GM12891 (cell line): ENCODE data around the gene DLK1.

ENCODE experiments used
- DNase-seq: peaks from one replicate; pipeline ENCODE4 v3.0.0; 2011; ENCODE audit warnings: low spot score; ENCODE audit not compliant: insufficient read length
- FAIRE-seq: peaks from 2 replicates; lab custom pipeline; 2011; peaks lifted over from hg19 to GRCh38; lab: Jason Lieb, UNC
- PAX5 ChIP-seq: IDR thresholded peaks from 2 replicates; pipeline ENCODE4 v1.6.1; 2011; ENCODE audit warnings: low read length, moderate library complexity, mild to moderate bottlenecking; ENCODE audit not compliant: insufficient read depth, severe bottlenecking
- POLR2A ChIP-seq: IDR thresholded peaks from 2 replicates; pipeline ENCODE4 v1.6.1; 2011; ENCODE audit warnings: low read depth, low read length, control low read depth
- POLR2AphosphoS5 ChIP-seq: IDR thresholded peaks from 2 replicates; pipeline ENCODE4 v1.6.1; 2011; ENCODE audit warnings: low read depth, low read length, control low read depth
- POU2F2 ChIP-seq: IDR thresholded peaks from 2 replicates; pipeline ENCODE4 v1.6.1; 2011; ENCODE audit warnings: low read depth, mild to moderate bottlenecking, control low read depth, low read length, moderate library complexity
- SPI1 ChIP-seq: IDR thresholded peaks from 2 replicates; pipeline ENCODE4 v1.6.1; 2011; ENCODE audit warnings: low read depth, low read length, control low read depth
- TAF1 ChIP-seq: IDR thresholded peaks from 2 replicates; pipeline ENCODE4 v1.6.1; 2011; ENCODE audit warnings: low read depth, low read length, control low read depth

Gene DLK1

DNA sequence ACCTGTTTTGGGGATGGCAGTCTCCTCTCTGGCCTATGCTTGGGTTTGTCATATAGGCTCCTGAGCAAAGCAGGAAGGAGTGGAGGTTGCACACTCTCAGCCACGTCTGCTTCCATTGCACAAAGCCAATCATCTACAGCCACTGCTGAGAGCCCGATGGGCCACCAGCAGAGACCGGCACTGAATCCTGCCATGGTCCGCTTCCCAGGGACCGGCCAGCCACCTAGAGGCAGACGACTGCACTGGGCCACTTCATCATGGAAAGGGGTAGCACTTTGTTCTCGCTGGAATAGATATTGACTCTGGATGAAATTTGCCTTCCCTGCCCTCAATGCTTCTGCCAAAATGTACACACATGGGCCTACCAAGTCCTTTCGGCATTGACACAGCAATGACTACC is 22.3 kb downstream of the DLK1 start:
- DNase-seq, result no peak
- no peak for TF ChIP-seq PAX5
- no peak for TF ChIP-seq POU2F2
- no peak for TF ChIP-seq POLR2AphosphoS5
- TF ChIP-seq POLR2A, result no peak
- no peak for TF ChIP-seq SPI1
- TF ChIP-seq TAF1, result no peak
- no peak for FAIRE-seq

DNA sequence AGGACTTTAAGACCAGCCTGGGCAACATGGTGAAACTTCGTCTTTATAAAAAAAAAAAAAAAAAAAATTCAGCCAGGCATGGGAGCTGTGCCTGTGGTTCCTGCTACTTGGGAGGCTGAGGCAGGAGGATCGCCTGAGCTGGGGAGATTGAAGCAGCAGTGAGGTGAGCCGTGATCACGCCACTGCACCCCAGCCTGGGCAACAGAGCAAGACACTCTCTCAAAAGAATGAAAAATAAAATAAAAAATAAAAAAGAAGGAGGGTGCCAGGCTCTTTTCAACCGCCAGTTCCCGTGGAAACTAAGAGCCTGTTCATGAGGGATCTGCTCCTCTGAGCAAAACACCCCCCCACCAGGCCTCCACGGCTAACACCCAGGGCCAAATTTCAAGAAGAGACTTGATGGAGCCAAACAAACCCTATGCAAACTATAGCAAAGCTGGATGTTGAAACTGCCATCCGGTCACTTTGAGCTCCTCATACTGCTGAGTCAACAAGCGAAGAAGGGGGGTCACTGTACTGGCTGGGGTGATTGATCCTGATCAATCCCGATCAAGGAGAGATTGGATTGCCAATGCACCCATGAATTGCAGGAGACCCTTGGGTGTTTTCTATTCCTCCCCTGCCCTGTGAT is 23.4 kb downstream of the DLK1 start:
- TF ChIP-seq SPI1, result no peak
- no peak for TF ChIP-seq POU2F2
- TF ChIP-seq POLR2AphosphoS5, result no peak
- TF ChIP-seq PAX5, result no peak
- no peak for TF ChIP-seq TAF1
- TF ChIP-seq POLR2A, result no peak
- DNase-seq (no peak), FAIRE-seq (no peak)

DNA sequence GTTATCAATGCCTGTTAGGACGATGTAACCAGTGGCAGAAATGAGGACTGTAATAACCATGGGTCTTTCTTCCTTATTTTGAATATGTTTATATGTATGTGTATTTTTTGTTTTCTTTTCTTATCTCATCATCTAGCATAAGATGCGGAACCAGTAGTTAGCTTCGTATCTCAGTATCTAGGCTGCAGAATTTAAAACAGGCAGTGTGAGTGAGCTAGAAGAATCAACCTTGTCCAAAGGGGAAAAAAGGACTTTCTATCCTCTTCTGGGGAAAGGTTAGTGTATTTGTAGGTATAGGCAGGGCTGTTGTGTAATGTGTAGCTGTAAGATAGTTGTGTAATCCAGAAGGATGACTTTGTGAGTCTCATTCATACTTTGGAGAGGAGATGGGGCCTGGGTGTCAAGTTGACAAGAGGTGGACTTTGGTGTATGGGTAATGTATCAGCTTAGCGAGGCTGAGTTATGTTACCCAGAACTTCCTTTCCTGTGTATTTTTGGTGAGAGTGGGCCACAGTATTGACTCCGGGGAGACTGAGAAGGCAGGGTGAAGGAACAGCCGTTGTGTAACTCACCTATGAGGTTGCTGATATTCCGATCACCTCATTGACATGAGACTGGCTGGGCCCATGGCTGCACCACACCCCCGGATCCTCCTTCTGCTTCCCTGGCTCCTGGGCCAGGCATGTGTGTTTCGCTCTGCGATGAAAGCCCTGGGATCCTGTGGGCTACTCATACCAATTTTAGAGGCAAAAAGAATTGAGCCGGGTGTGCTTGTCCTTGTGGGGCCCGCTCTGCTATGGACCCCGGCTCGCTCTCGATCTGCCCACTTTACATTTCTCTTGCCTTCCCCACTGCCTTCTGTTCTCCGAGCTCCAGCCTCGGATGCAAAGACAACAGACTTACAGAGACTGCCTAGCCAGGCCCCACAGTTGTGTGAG is 24.3 kb downstream of the DLK1 start:
- TF ChIP-seq TAF1, result no peak
- TF ChIP-seq PAX5, result no peak
- no peak for TF ChIP-seq SPI1
- no peak for TF ChIP-seq POLR2A
- TF ChIP-seq POU2F2, result no peak
- TF ChIP-seq POLR2AphosphoS5, result no peak
- FAIRE-seq (no peak), DNase-seq (no peak)

DNA sequence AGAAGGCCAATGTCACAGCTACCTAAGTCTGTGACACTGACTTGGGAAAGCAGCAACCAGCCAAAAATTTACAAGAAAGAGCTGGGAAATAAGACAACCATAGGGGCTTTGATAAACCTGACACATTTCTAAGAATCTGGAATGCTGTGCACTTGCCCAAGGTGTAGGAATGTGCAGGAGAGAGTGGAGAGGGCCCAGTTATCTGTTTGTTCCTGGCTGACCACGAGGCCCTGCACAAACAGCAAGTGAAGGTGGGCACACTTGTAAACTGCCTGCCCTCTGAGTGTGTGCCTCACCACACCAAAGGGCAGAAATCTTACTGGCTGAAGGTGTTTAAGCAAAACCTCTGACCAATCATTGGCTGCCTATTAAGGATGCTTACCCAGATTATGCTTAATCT is 27.3 kb downstream of the DLK1 start:
- FAIRE-seq, result no peak
- no peak for DNase-seq
- TF ChIP-seq POLR2AphosphoS5 (no peak), POLR2A (no peak), TAF1 (no peak), POU2F2 (no peak), SPI1 (no peak), PAX5 (no peak)

DNA sequence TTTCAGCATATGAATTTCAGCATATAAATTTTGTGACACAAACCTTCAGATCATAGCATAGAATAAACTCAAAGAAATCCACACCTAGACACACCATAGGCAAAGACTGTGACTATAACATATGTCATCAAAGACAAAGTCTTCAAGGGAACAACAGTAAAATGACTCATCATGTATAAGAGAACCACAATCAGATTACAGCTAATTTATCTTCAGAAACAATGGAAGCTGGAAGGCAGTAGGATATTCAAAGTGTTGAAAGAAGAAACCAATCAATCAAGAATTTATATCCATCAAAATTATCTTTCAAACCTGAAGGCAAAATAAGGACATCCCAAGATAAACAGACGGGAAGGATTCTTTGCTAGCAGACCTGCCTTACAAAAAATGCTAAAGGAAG is 29.0 kb downstream of the DLK1 start:
- DNase-seq (no peak), FAIRE-seq (no peak)
- TF ChIP-seq POLR2A (no peak), POLR2AphosphoS5 (no peak), POU2F2 (no peak), PAX5 (no peak), SPI1 (no peak)

DNA sequence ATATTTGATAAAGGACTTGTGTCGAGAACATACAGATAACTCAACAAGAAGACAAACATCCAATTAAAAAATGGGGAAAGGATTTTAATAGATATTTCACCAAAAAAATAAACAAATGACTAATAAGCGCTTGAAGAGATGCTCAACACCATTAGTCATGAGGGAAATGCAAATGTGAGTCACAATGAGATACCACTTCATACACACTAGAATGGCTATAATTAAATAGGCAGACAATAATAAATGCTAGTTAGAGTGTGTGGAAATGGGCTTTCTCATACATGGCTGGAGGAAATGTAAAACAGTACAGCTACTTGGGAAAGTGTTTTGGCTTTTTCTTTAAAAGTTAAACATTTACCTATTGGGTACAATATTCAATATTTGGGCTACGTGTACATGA is 34.8 kb downstream of the DLK1 start:
- no peak for TF ChIP-seq SPI1
- no peak for TF ChIP-seq POLR2AphosphoS5
- TF ChIP-seq PAX5, result no peak
- TF ChIP-seq POLR2A, result no peak
- no peak for TF ChIP-seq TAF1
- TF ChIP-seq POU2F2, result no peak
- DNase-seq (no peak), FAIRE-seq (no peak)

DNA sequence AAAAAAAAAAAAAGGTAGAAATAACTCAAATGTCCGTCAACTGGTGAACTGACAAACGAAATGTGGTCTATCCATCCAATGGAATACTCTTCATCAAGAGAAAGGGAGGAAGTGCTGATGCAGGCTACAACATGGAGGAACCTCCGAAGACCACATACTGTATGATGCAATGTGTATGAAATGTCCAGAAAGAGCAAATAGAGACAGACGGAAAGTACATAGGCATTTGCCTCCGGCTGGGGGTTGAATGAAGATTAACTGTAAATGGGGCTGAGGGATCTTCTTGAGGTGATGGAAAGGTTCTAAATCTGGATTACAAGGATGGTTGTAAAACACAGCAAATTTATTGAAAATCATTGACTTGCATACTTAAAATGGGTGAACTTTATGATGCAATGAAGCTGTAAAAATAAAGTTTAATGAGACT is 35.4 kb downstream of the DLK1 start:
- FAIRE-seq, result no peak
- no peak for DNase-seq
- TF ChIP-seq SPI1 (no peak), POU2F2 (no peak), PAX5 (no peak)

DNA sequence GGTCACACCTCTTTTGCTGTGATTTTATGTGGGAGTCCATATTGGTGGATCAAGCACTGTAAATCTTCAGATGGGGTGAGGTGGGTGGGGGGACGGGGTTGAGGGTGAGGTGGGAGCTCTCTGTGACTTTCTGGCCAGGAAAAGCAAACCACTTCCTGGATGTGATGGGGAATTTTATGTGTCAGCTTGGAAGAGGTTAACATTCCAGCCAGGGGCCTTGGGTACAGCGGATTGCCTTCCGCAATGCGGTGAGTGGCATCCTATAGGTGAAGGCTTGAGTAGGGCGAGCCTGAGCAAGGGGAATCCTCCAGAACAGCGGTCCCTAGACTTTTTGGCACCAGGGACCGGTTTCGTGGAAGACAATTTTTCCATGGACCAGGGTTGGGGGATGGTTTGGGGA is 36.2 kb downstream of the DLK1 start:
- no peak for DNase-seq
- TF ChIP-seq TAF1 (no peak), SPI1 (no peak), POU2F2 (no peak), PAX5 (no peak), POLR2A (no peak), POLR2AphosphoS5 (no peak)
- FAIRE-seq, result no peak

DNA sequence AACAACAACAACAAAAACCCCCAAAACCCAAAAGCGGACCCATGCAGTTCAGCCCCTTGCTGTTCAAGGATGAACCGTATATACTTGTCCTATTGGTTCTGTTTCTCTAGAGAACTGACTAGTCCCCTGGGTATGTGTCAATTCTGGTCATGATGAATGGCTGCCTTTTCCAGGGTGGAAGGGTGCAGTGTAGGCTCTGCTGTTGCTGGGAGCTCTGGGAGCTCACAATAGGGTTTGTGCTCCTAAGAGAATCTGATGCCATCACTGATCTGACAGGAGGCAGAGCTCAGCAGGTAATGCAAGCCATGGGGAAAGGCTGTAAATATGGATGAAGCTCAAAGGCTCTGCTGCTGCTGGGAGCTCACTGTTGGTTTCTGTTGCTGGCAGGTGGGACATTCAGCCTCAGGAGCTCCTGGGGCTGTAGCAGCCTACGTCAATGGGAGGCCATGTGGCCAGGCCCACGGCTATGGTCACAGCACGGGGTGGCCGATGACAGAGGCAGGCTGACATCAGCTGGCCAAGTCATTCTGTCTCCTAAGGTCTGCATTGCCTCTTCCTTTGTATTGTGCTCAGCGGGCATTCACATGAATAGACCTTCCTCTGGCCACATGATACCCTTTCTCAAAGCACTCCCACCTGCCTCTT is 37.9 kb downstream of the DLK1 start:
- TF ChIP-seq PAX5, result no peak
- TF ChIP-seq POLR2AphosphoS5, result no peak
- TF ChIP-seq POLR2A, result no peak
- TF ChIP-seq POU2F2, result no peak
- TF ChIP-seq TAF1, result no peak
- no peak for TF ChIP-seq SPI1
- no peak for DNase-seq

More for the DNA sequence above, 37.9 kb downstream of the DLK1 start:
- no peak for FAIRE-seq
